HepG2 (cell line): ENCODE data around the gene PLA2G4A. TPM values are rescaled to one million over a fixed set of nuclear protein-coding genes. Genes with fewer than 3 reads are reported as not detected.

Experiments
- ATAC-seq: fragments of 200-7000 bp; cut with Tn5 transposase; 3 replicates; pipeline ENCODE4 v1.9.1; 2020; ENCODE audit warnings: mild to moderate bottlenecking, moderate library complexity
- BruUV-seq: library from RNA; stranded (reverse); fragments of 400-500 nt; replicated peaks from 2 replicates; lab custom pipeline; 2021; lab: Mats Ljungman, UMichigan
- CTCF ChIA-PET: fragments of 300-600 bp; formaldehyde crosslinking; extraction: SDS; loops from one replicate; lab custom pipeline; 2021; ENCODE audit warnings: low total read pairs, inconsistent platforms, low intra/inter-chr PET ratio; lab: Yijun Ruan, JAX
- POLR2A ChIA-PET: fragments of 350-600 bp; sonication (Branson Sonifier 250); formaldehyde crosslinking; loops from one replicate; lab custom pipeline; 2020; ENCODE audit warnings: antibody characterized with exemption, inconsistent platforms; lab: Yijun Ruan, JAX
- DNase-seq: peaks from one replicate; pipeline ENCODE4 v3.0.0-alpha.2; 2015; ENCODE audit warnings: low spot score
- FAIRE-seq: peaks from 3 replicates; lab custom pipeline; 2011; peaks lifted over from hg19 to GRCh38; lab: Jason Lieb, UNC
- H2AFZ ChIP-seq: one replicate; pipeline ENCODE4 v1.6.1; 2011; ENCODE audit warnings: low read length, inconsistent platforms
- H3K27ac ChIP-seq: fragments of 300-600 bp; 3 replicates; pipeline ENCODE4 v1.8.0; 2011; ENCODE audit warnings: mixed run types, mild to moderate bottlenecking, mixed read lengths, low read length, inconsistent platforms; ENCODE audit not compliant: insufficient read depth; ENCODE audit errors: extremely low read length
- H3K27me3 ChIP-seq, 2 experiments: fragments of 200-600 bp in 1 of 2; 2 replicates in 1 of 2; 3 replicates in 1 of 2; pipeline versions ENCODE4 v1.6.0 to v1.8.0; 2011; ENCODE audit warnings: low read length in 2 of 2, mild to moderate bottlenecking in 2 of 2, moderate library complexity in 2 of 2, inconsistent platforms in 1 of 2; ENCODE audit not compliant: insufficient read depth in 2 of 2, control insufficient read depth in 1 of 2
- H3K36me3 ChIP-seq, 2 experiments: fragments of 200-600 bp in 1 of 2; replicated peaks in 1 of 2; 2 replicates in 1 of 2; 3 replicates in 1 of 2; pipeline versions ENCODE4 v1.5.1 to v1.8.0; 2011; ENCODE audit warnings: low read length in 2 of 2, inconsistent platforms in 1 of 2; ENCODE audit not compliant: insufficient read depth in 2 of 2, control insufficient read depth in 1 of 2
- H3K4me1 ChIP-seq: 2 replicates; pipeline ENCODE4 v1.5.1; 2012; ENCODE audit warnings: low read length, inconsistent platforms; ENCODE audit not compliant: insufficient read depth
- H3K4me2 ChIP-seq: 2 replicates; pipeline ENCODE4 v1.6.0; 2011; ENCODE audit warnings: low read depth, low read length, inconsistent platforms
- H3K4me3 ChIP-seq, 3 experiments: fragments of 200-600 bp in 1 of 3; sonication (generic), shearing (Covaris generic) in 1 of 3; replicated peaks in 1 of 3; 2 replicates each; pipeline ENCODE4 v1.5.1; 2011 to 2016; ENCODE audit warnings: low read length in 3 of 3, inconsistent platforms in 2 of 3, low read depth in 2 of 3, mild to moderate bottlenecking in 2 of 3, control low read depth in 1 of 3, mixed read lengths in 1 of 3; ENCODE audit not compliant: insufficient read depth in 1 of 3
- H3K79me2 ChIP-seq: one replicate; pipeline ENCODE4 v1.6.1; 2011; ENCODE audit warnings: low read length, inconsistent platforms; ENCODE audit not compliant: insufficient read depth
- H3K9ac ChIP-seq: 2 replicates; pipeline ENCODE4 v1.6.0; 2011; ENCODE audit warnings: mild to moderate bottlenecking, low read depth, low read length, inconsistent platforms; ENCODE audit not compliant: insufficient read depth
- H3K9me3 ChIP-seq: 2 replicates; pipeline ENCODE4 v1.5.1; 2012; ENCODE audit warnings: mild to moderate bottlenecking, low read length
- H4K20me1 ChIP-seq: 2 replicates; pipeline ENCODE4 v1.6.0; 2011; ENCODE audit warnings: inconsistent platforms, mild to moderate bottlenecking, low read length, moderate library complexity; ENCODE audit not compliant: insufficient read depth
- CBX5 ChIP-seq: sonication (generic); formaldehyde crosslinking; IDR thresholded peaks from 2 replicates; pipeline ENCODE4 v1.4.0; 2020; ENCODE audit warnings: missing genetic modification reagents, borderline replicate concordance
- ESRRA ChIP-seq: sonication (generic); formaldehyde crosslinking; IDR thresholded peaks from 2 replicates; pipeline ENCODE4 v1.5.1; 2020; ENCODE audit warnings: mild to moderate bottlenecking, low read depth, missing genetic modification reagents
- FOSL1 ChIP-seq: sonication (generic); formaldehyde crosslinking; IDR thresholded peaks from 2 replicates; pipeline ENCODE4 v1.9.0; 2021; ENCODE audit warnings: missing genetic modification reagents, borderline replicate concordance
- GPN1 ChIP-seq: sonication (generic); formaldehyde crosslinking; IDR thresholded peaks from 2 replicates; pipeline ENCODE4 v1.5.1; 2020; ENCODE audit warnings: missing genetic modification reagents, borderline replicate concordance
- HOXA5 ChIP-seq: sonication (generic); formaldehyde crosslinking; IDR thresholded peaks from 2 replicates; pipeline ENCODE4 v1.4.0; 2020; ENCODE audit warnings: missing genetic modification reagents
- KLF9 ChIP-seq: IDR thresholded peaks from 2 replicates; pipeline ENCODE4 v1.6.1; 2016; ENCODE audit warnings: low read depth
- NCOR1 ChIP-seq: fragments of 200-600 bp; sonication (generic); IDR thresholded peaks from 2 replicates; pipeline ENCODE4 v1.7.0; 2017; ENCODE audit warnings: antibody characterized with exemption, low read length, borderline replicate concordance
- NR2F2 ChIP-seq: IDR thresholded peaks from 2 replicates; pipeline ENCODE4 v1.6.1; 2012; ENCODE audit warnings: low read depth, inconsistent platforms, borderline replicate concordance
- RELA ChIP-seq: sonication (generic); formaldehyde crosslinking; IDR thresholded peaks from 2 replicates; pipeline ENCODE4 v1.4.0; 2020; ENCODE audit warnings: missing genetic modification reagents
- SCMH1 ChIP-seq: sonication (generic); formaldehyde crosslinking; IDR thresholded peaks from 2 replicates; pipeline ENCODE4 v1.9.0; 2021; ENCODE audit warnings: missing genetic modification reagents, mild to moderate bottlenecking, borderline replicate concordance
- ZBTB7A ChIP-seq: sonication (generic); formaldehyde crosslinking; IDR thresholded peaks from 2 replicates; pipeline ENCODE4 v1.8.0; 2022; ENCODE audit warnings: mild to moderate bottlenecking, missing genetic modification reagents
- ZNF225 ChIP-seq: sonication (generic); formaldehyde crosslinking; IDR thresholded peaks from 2 replicates; pipeline ENCODE4 v1.4.0; 2020; ENCODE audit warnings: mild to moderate bottlenecking, missing genetic modification reagents
- ZNF382 ChIP-seq: sonication (generic); formaldehyde crosslinking; IDR thresholded peaks from 2 replicates; pipeline ENCODE4 v1.5.0; 2020; ENCODE audit warnings: missing genetic modification reagents, mild to moderate bottlenecking, borderline replicate concordance
- ZNF441 ChIP-seq: sonication (generic); formaldehyde crosslinking; IDR thresholded peaks from 2 replicates; pipeline ENCODE4 v1.7.0; 2021; ENCODE audit warnings: missing genetic modification reagents, borderline replicate concordance
- ZNF451 ChIP-seq: sonication (generic); formaldehyde crosslinking; IDR thresholded peaks from 2 replicates; pipeline ENCODE4 v1.5.0; 2020; ENCODE audit warnings: mild to moderate bottlenecking, missing genetic modification reagents
- ZNF678 ChIP-seq: sonication (generic); formaldehyde crosslinking; IDR thresholded peaks from 2 replicates; pipeline ENCODE4 v1.4.0; 2020; ENCODE audit warnings: mild to moderate bottlenecking, missing genetic modification reagents
- ZNF75D ChIP-seq: sonication (generic); formaldehyde crosslinking; IDR thresholded peaks from 2 replicates; pipeline ENCODE4 v1.8.1; 2023; ENCODE audit warnings: missing genetic modification reagents, mild to moderate bottlenecking, borderline replicate concordance
- ZNF761 ChIP-seq: sonication (generic); formaldehyde crosslinking; conservative IDR thresholded peaks from 2 replicates; pipeline ENCODE4 v1.4.0; 2020; ENCODE audit warnings: mild to moderate bottlenecking, missing genetic modification reagents
- WGBS: methylation state at CpG from one replicate; pipeline ENCODE4 v1.1.6; 2017; ENCODE audit warnings: low lambda C conversion rate; 5-methylcytosine and 5-hydroxymethylcytosine counted together
- in situ Hi-C: cut with HindIII; loops from 2 replicates; pipeline ENCODE4 v1.10.0; 2017; ENCODE audit warnings: low pct_unique_long_range_greater_than_20kb; ENCODE audit not compliant: extremely low pct_ligation_motif_present
- intact Hi-C: fragments of 100-400 bp; cut with micrococcal nuclease; formaldehyde crosslinking; loops from one replicate; pipeline ENCODE4 v1.10.0; 2022; ENCODE audit not compliant: unreplicated experiment
- polyA plus RNA-seq, 8 experiments: library from polyadenylated mRNA; depleted of rRNA in 3 of 8; stranded (reverse) in 7 of 8; unstranded in 1 of 8; fragments of >200 nt; fragmentation: Illumina TruSeq in 4 of 8; extraction: Trizol in 4 of 8; gene quantifications; 2 replicates each; pipeline versions ENCODE4 v1.2.1 to v1.2.3, GENCODE V29; 2011 to 2016; ENCODE audit warnings: low read depth in 4 of 8, missing spikeins in 1 of 8, mixed read lengths in 1 of 8; ENCODE audit not compliant: insufficient read depth in 1 of 8
- total RNA-seq, 5 experiments: library from RNA; depleted of rRNA; stranded (reverse); fragments of >200 nt; fragmentation: Illumina TruSeq; extraction: Trizol; gene quantifications; 2 replicates each; pipeline ENCODE4 v1.2.3, GENCODE V29; 2016; ENCODE audit warnings: low read depth in 1 of 5
- TF ChIP-seq, protein P1 (sequence below): sonication (generic); formaldehyde crosslinking; IDR thresholded peaks from 2 replicates; pipeline ENCODE4 v1.4.0; 2020; ENCODE audit warnings: missing genetic modification reagents, mild to moderate bottlenecking, borderline replicate concordance
- TF ChIP-seq, protein P2 (sequence below): sonication (generic); formaldehyde crosslinking; IDR thresholded peaks from 2 replicates; pipeline ENCODE4 v1.5.1; 2020; ENCODE audit warnings: mild to moderate bottlenecking, missing genetic modification reagents, moderate library complexity

The PLA2G4A gene
- total and polyA plus RNA-seq, 2 of the 13 experiments (the other 11 are each of a cell fraction or from before 2014, with no cell fraction given) = not detected

DNA sequence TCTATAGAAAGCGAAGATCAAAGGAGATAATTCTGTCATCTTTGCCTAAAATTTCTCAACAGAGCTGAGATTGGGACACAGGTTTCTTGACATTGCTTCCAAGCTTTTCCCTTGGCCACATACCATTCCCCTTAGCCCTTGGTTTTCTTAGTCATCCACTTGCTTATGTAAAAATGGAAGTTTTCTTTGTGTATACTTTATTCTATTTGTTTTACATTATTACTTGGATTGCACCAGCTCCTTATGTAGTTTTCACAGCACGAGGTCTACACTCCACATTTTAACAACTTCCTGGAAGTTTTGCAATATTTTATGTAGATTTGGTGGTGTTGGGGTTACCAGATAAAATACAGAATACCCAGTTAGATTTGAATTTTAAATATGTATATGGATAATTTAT is 129.8 kb downstream of the PLA2G4A start (continued):
- TF ChIP-seq, protein P1, sequence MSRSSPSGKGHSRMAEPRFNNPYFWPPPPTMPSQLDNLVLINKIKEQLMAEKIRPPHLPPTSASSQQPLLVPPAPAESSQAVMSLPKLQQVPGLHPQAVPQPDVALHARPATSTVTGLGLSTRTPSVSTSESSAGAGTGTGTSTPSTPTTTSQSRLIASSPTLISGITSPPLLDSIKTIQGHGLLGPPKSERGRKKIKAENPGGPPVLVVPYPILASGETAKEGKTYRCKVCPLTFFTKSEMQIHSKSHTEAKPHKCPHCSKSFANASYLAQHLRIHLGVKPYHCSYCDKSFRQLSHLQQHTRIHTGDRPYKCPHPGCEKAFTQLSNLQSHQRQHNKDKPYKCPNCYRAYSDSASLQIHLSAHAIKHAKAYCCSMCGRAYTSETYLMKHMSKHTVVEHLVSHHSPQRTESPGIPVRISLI (CRISPR knock-in tag) = no peak
- TF ChIP-seq GPN1 = no peak
- no peak for TF ChIP-seq ZNF441 (CRISPR knock-in tag)
- no peak for TF ChIP-seq NR2F2
- TF ChIP-seq ZNF761 (CRISPR knock-in tag) = no peak
- TF ChIP-seq NCOR1 = no peak

DNA sequence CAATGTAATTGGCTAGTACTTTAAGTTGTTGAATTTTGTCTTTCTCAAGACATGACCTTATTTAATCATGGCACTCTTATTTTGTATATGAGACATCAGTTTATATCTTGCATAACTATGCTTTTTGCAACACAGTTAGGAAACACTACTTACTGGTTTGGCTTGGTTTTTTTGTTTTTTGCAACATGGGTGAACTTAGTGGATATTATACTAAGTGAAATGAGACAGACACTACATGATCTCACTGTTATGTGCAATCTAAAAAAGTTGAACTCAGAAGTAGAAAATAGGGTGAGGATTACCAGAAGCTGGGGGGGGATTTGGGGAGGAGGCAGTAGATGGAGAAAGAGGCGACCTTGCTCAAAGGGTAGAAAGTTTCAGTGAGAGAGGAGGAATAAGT is 132.1 kb downstream of the PLA2G4A start:
- Histone ChIP-seq H3K79me2 (no peaks in the 10 kb centered on the region), H3K36me3 (no peaks in the 10 kb centered on the region), H3K27ac (no peak overlapping the region), H3K4me2 (no peak overlapping the region), H3K9me3 (no peaks in the 10 kb centered on the region), H2AFZ (no peak overlapping the region), H4K20me1 (no peaks in the 10 kb centered on the region), H3K27me3 (no peaks in the 10 kb centered on the region; a peak in 1 of 5 replicates), H3K4me1 (no peaks in the 10 kb centered on the region), H3K4me3 (no peak overlapping the region), H3K9ac (no peak overlapping the region)
- BruUV-seq = no TSS peak
- TF ChIP-seq KLF9 (CRISPR knock-in tag) (no peak), FOSL1 (no peak), SCMH1 (CRISPR knock-in tag) (no peak), CBX5 (CRISPR knock-in tag) (no peak), ZNF75D (no peak), ZNF678 (CRISPR knock-in tag) (no peak), ZNF225 (CRISPR knock-in tag) (no peak), ZBTB7A (no peak), HOXA5 (no peak), ZNF451 (no peak), ZNF382 (CRISPR knock-in tag) (no peak), ESRRA (CRISPR knock-in tag) (no peak), RELA (CRISPR knock-in tag) (no peak)
- TF ChIP-seq, protein P2, sequence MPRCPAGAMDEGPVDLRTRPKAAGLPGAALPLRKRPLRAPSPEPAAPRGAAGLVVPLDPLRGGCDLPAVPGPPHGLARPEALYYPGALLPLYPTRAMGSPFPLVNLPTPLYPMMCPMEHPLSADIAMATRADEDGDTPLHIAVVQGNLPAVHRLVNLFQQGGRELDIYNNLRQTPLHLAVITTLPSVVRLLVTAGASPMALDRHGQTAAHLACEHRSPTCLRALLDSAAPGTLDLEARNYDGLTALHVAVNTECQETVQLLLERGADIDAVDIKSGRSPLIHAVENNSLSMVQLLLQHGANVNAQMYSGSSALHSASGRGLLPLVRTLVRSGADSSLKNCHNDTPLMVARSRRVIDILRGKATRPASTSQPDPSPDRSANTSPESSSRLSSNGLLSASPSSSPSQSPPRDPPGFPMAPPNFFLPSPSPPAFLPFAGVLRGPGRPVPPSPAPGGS = no peak
- FAIRE-seq (no peak), DNase-seq (no peak), ATAC-seq (no peak)
- WGBS = 2% methylated on average over 1 of the region's 1 CpG
- intact Hi-C loops = no loop called here
- POLR2A ChIA-PET = no interaction called here
- in situ Hi-C loops = no loop called here
- CTCF ChIA-PET = no interaction called here
